ENCODE results near the gene CEP70.

The CEP70 gene

DNA sequence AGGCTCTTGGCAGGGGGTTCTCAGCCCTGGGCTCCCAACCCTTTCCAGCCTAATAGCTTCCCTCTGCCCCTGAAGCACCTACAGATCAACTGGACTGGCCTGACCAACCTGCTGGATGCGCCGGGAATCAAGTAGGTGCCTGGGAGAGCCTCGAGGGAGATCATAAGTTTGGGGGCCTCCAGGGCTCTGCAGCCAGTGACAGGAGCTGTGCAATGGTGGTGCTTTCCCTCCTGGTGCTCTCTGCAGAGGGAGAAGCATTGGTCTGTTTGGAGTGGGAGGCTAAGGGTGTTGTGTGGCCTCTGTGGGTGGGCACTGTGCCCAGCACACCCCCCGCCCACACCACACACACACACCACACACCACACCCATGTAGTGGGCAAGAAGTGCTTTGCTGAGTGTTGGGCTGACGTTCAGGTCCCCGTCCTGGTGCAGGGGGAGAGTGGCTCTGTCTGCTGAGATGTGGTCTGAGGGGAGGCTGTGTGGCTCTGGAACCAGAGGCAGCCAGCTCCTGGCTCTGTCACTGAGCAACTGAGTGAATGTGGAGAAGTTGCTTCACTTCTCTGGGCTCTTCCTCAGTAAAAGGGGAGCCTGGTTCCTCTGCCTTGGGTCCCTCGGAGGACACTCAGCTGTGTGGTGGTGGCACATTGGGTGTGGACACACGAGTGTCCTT, 133.4 kb downstream of the CEP70 start:
- no peak overlapping the region for H3K4me3 ChIP-seq (ENCODE audit: low read depth, low read length)
- TF ChIP-seq, protein P1, sequence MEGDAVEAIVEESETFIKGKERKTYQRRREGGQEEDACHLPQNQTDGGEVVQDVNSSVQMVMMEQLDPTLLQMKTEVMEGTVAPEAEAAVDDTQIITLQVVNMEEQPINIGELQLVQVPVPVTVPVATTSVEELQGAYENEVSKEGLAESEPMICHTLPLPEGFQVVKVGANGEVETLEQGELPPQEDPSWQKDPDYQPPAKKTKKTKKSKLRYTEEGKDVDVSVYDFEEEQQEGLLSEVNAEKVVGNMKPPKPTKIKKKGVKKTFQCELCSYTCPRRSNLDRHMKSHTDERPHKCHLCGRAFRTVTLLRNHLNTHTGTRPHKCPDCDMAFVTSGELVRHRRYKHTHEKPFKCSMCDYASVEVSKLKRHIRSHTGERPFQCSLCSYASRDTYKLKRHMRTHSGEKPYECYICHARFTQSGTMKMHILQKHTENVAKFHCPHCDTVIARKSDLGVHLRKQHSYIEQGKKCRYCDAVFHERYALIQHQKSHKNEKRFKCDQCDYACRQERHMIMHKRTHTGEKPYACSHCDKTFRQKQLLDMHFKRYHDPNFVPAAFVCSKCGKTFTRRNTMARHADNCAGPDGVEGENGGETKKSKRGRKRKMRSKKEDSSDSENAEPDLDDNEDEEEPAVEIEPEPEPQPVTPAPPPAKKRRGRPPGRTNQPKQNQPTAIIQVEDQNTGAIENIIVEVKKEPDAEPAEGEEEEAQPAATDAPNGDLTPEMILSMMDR (IDR thresholded peaks at IDR 0.05; ENCODE audit: borderline replicate concordance, insufficient read depth, low read depth, low read length) = no peak

GRCh38 chr3:138459619-138460535, 134.2 kb downstream of the CEP70 start:
- H3K4me3 ChIP-seq (ENCODE audit: low read depth, low read length) = no peak overlapping the region
- TF ChIP-seq, protein P1 (IDR thresholded peaks at IDR 0.05; ENCODE audit: borderline replicate concordance, insufficient read depth, low read depth, low read length) = no peak

GRCh38 chr3:138458774-138459499, 135.1 kb downstream of the CEP70 start:
- TF ChIP-seq, protein P1 (IDR thresholded peaks at IDR 0.05; ENCODE audit: borderline replicate concordance, insufficient read depth, low read depth, low read length) = no peak

GRCh38 chr3:138457863-138458735, 136.0 kb downstream of the CEP70 start:
- no peak overlapping the region for H3K4me3 ChIP-seq (ENCODE audit: low read depth, low read length)
- TF ChIP-seq, protein P1 (IDR thresholded peaks at IDR 0.05; ENCODE audit: borderline replicate concordance, insufficient read depth, low read depth, low read length) = no peak

More at GRCh38 chr3:138458774-138459499, 135.1 kb downstream of the CEP70 start:
- H3K4me3 ChIP-seq (ENCODE audit: low read depth, low read length) = no peak overlapping the region

DNA sequence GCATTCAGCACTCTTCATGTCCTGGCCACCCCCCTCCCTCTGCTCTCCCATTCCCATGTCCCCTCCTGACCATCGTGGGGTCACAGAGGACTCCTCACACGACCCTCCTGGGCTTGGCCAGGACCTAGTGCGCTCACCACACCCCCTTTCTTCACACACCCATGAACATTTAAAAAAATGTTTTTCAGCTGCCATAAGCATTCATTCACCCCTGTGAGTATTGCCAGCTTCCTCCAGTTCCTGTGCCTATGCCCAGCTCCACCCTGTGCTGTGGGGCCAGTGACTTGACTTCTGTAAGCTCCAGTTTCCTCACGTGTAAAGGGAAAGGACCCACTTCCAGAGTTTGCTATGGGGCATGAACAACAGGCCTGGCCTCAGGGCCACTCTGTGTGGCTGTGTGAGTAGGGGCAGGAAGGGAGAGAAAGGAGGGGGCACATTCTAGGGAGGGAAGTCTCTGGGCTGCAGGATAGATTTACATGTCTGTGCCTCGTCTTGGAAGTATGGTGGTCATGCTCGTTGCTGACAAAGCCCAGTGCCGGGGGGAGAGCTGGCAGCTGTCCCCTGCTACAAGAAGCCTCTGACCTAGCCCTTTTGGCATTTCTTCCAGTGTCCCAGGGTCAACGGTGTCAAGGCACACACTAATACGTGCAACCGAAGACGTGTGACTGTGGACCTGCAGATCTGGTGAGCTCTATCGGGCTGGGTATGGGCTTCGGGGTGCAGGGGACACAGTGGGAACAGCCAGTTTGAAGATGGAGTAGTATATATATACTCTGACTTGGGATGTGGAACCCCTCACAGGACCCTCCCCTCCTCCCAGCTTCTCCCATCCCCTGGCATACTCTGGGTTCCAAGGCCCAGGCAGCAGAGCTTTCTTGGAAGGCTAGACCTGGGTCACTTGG, 136.8 kb downstream of the CEP70 start:
- TF ChIP-seq, protein P1 (IDR thresholded peaks at IDR 0.05; ENCODE audit: borderline replicate concordance, insufficient read depth, low read depth, low read length) = no peak
- no peak overlapping the region for H3K4me3 ChIP-seq (ENCODE audit: low read depth, low read length)
